COLO829 (cell line): Measurements from ENCODE around the gene KRT76.
"Not testable (repeated sequence)": the region's sequence is repeated elsewhere in the genome, so short reads cannot be mapped to it uniquely, and the experiment has no call there.

Experiments used
- DNase-seq: peaks from one replicate; pipeline ENCODE4 v3.0.0; 2012; ENCODE audit warnings: low spot score

Gene KRT76

DNA sequence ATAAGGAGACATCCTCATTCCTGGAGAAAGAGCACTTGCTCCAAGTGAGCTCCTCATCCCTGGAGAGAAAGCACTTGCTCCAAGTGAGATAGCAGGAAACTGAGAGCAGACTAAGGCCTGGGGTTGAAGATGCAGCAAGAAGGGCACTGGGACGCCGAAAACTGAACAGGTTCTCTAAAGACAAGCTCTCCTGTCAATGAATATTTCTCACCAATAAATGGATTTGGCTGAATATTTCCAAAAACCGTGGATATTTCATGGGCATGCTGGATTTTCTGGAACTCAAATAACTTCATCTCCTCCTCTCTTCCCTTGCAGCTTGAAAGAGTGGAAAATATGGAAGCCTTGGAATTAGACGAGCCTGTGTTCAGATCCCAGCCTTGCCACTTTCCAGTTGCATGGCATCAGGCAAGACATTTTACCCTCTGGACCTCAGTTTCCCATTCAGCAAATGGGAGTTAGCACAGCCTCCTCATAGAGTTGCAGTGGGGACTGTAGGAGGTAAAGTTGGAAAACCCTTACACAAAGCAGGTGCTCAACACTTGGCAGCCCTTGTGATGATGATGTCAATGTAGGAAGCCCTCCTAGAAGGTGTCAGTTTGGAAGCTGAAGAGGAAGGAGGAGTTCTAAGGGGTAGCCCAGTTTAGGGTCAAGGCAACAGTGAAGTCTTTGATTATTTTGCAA lies 4.4 kb upstream of the KRT76 start:
- DNase-seq = no peak

DNA sequence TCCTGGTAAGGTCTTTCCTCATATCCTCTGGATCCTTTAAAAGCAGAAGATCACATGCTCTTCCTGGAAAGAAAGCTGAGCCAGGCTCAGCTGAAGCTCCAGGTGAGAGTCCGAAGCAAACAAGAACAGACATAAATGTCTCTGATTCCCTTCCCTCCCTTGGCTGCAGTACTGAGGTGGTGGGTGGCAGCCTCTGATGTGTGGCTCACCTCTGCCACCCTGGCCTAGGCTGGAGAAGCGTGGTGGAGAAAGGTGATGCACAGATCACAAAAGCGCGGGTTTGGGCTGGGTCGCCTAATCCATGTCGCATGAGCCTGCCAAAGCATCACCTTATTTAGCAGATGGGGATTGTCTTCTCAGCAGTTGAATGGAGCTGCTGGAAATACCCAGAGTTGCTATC lies 2.8 kb upstream of the KRT76 start:
- no peak for DNase-seq

DNA sequence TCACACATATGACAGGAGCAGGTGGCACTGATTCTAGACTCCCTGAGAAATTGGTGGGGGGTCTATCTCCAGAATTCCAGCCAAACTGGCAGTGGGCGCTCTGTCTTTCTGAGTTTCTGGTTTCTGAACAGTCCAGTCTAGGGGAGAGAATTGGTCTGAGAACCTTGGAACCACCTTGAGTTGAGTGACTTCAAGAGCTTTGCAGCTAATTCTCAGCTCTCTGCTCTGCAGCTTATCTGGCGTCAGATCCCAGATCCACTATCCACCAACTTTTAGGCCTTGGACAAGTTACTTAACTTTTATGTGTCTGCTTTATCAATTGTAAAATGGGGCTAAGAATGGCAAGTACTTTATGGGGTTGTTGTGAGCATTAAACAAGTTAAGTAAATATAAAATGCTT lies 1.7 kb upstream of the KRT76 start:
- DNase-seq = no peak

DNA sequence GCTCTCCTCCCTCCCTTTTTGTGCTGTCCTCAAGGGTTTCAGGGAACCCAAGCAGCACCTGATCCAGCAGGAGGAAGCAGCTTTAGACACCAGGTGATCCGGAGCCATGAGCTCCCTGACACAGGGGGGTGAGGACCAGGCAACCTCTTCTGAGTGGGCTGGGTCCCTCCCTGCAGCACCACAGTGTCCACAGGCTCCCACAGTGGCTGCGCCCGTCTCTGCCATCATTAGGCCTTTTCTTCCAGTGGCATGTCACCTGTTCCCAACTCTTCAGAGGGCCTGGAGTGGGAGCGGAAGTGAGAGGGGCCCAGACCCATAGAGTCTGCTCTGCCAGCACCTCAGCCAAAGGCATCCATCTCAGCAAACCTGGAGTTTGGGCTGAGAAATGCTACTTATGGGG lies 421 bp upstream of the KRT76 start:
- DNase-seq = no peak

DNA sequence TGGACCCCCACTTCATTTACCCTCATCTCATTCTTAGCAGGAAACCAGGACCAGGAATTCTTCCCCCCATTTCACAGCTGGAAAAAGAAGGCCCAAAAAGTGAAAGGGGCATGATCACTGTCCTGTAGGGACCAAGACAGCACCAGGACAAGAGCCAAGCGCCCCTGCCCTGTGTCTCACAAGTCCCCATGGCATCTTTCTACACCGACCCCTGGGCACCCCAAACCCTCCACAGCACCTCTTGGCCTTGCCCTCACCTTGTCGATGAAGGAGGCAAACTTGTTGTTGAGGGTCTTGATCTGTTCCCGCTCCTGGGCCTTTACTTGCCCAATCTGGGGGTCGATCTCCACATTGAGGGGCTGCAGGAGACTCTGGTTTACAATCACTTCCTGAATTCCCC lies 710 bp downstream of the KRT76 start:
- no peak for DNase-seq

DNA sequence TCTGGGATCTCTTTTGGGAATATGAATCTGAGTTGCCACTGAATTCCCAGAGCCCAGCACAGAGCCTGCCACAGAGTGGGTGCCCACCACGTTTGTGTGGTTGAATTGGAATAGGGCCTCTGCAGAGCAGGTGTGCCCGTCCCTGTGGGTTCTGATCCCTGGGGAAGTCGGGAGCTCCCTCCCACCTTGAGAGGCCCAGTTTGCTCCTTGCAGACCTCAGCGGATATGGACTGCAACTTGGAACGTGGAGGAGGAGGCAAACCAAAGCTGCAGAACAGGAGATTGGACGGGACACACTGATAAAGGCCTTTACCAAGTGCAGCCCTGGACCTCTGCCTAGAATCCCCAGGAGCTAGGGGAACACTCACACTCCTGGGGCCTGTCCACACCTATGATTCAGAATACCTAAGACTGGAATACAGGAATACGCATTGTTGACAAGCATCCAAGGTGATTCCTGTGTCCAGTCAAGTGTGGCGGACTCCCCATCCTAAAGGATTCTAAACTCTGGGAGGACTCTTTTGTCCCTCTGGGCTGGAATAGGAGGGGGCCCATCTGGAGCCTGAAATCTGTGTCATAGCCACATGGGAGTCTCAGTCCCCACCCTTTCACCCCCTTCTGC lies 2.4 kb downstream of the KRT76 start:
- DNase-seq = no peak

DNA sequence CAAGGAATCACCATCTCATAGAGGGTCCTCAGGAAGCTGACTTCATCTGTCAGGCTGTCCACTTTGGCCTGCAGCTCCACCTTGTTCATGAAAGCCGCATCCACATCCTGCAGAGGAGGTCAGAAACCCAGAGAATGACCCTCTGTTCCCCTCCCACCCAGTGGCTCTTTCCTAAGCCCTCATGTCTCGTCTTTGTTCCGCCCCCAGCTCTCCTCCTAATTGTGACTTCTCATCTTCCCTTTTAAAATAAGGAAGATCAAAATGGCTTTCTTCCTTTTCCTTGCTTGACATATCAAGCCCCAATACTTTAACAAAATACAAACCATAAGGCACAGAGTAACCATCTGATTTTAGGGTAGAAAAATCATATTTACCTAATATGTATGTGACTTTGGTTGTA lies 4.4 kb downstream of the KRT76 start:
- DNase-seq = no peak

DNA sequence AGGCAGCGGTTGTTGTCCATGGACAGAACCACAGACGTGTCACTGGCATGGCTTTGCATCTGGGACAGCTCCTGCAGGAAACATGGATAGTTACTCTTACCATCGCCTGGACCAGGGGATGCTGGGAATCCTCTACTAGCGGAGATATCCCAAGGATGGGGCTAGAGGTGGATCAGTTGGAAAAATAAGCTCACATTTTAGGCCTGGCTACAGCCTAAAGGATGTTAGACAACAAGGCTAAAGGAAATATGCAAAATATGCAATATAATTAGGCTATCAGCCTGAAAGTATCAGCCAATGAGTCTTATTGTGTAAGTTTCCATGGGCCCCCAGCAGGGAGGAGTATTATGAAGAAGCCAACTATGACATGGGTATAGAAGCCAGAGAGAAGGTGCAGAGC lies 5.0 kb downstream of the KRT76 start:
- no peak for DNase-seq

DNA sequence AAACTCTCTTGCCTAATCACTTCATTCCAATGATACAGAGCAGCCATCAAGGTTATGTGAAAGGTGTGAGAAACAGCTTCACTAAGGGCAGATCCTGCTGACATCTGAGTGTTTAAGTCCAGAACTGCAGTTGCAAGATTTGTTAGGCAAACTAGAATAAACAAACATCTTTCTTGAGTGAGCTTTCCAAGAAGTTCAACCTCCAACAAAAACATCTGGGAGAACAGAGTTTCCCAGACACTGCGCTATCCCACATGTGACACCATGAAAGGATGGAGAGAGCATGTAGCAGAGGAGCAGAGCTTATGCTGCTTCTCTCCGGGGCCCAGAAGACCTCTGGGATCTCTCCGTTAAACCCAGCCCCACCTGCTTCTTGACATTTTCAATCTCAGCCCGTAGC lies 5.6 kb downstream of the KRT76 start:
- DNase-seq = no peak

DNA sequence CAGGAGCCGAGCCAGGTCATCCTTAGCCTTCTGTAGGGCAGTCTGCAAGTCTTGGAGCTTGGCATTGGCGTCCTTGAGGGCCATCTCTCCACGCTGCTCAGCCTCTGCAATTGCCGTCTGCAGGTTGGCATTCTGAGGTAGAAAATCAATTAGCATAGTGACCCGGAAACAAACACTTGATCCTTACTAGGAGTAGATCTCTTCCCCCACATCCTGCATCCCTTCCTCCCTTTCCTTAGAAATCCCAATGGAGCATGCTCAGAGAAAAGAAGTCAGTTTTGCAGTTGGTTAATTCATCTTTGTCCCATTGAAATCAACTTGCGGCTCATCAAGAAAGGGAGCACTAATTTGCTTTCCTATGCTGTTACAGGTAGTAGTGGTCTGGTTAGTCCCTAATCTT lies 6.1 kb downstream of the KRT76 start:
- DNase-seq = no peak

DNA sequence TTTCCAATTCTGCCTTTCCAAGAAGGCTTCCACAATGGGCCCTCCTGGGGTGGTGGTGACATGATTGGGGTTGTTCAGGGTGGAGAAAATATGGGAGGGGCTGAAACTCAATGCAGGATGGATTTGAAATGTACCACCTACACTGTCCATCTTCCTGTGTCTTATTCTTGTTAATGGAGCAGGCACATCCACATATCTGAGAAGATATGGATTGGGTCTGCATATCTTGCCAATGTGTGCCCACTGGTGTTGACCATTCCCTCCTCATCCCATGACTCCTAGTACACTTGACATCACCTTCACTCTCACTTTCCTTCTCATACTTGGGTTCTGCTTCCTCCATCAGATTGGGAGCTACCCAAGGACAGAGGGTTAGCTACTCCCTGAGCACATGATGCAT lies 7.2 kb downstream of the KRT76 start:
- DNase-seq = no peak

DNA sequence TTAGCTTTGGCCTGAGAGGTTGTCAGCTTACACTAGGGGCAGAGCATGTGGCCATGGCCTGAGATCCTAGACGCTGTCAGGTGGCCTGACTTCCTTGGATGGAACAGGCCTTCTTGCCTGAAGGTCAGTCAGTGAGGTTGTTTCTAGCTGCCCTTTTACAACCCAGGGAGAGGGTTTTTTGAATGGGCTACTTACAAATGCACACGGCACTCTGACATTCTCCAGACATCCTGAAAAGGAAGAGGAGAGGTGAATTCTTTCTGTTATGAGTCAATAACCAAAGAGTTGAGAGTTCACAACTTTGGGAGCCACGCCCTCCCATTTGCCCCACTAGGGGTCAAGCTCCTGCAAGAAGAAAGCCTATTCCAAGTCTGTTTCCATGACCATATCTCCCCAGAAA lies 7.8 kb downstream of the KRT76 start:
- DNase-seq = no peak

DNA sequence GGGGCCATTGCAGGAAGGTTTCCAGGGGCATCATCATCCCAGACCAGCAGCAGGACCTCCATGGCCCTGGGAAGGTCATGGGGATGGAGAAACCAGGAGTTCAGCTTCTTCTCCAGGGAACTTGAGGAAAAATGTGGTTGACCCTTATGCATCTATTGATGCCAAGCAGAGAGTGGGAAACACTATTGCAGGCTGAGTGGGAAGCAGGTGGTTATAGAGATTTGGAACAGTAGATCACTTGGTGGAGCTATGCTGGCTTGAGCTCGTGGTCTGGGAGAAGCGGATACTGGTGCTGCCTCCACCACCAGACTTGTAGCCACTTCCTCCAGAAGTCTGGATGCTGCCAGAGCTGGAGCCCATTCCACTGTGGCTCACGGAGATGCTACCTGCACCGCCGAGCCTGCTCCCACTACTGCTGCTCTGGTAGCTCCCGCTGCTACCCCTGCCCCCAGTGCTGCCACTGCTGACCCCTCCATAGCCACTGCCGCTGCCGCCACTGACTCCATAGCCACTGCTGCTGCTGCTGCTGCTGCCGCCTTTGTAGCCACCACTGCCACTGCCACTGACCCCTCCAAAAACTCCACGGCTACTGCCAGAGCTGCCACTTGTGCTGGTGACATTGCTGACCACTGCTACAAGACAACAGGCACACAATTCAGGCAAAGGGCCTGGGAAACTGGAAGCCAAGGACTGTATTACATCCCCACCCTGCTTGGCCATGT lies 8.5 kb downstream of the KRT76 start:
- no peak for DNase-seq

DNA sequence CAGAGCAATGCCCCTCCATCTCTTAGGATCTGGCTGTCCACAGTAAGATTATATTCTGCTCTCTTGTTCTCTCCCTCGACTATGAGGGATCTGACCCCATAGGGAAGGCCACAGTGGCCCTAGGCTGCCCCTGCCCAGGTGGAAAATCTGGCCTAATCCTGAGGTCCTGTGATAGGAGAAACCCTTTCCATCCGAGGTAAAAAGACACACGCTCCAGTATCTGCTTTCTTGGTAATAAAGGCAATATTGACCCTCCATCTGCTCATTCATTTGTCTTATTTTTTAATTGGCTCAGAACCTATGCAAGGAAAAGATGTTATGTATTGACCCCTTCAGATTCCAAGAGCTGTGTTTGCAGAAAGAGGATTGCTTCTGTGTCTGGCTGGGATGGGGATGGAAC lies 9.7 kb downstream of the KRT76 start:
- no peak for DNase-seq

DNA sequence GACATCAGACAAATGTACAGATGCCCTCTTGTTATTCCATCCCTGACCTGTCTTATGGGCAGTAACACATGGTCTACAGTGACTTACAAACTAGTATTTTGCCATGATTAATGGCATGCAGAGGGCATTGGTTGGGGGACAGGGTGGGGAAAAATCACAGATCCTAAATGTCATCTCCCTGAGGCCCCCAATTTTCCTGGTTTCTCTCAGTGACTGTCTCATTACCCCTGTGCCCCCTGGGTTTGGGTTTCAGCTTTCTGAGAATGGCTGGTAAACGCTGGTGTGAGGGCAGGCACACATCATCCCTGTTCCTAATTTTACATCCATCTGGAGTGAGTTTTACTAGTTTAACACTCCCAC lies 10.1 kb downstream of the KRT76 start:
- no peak for DNase-seq

DNA sequence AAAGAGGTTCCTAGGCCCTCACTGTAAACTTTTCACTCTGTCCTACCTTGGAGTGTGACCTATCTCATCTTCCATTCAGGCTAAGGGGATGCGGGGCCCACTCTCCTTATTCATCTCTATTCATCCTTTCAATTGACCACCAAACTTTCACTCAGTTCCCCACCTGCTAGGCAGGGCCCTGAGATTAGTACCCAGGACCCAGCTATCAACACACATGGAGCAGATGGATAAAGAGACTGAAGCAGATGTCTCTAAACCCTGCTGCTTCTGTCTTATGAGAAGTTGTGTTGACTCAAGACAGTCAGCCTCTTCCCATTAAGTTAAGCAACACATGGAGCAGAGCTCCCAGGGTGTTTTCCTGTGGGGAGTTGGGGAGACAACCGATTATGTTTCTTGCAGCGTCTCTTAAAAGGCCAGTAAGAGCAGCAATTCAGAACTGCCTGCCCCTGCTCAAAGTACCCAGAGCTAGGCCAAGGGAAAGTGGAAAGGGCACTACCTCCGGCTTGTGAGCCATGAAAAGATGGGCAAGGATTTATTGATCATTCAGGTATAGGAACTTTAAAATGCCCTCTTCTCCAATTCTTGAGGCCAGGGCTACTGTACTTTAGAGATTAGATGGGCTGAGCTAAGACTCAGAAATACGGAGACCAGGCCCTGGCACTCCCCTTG lies 10.7 kb downstream of the KRT76 start:
- DNase-seq = no peak

DNA sequence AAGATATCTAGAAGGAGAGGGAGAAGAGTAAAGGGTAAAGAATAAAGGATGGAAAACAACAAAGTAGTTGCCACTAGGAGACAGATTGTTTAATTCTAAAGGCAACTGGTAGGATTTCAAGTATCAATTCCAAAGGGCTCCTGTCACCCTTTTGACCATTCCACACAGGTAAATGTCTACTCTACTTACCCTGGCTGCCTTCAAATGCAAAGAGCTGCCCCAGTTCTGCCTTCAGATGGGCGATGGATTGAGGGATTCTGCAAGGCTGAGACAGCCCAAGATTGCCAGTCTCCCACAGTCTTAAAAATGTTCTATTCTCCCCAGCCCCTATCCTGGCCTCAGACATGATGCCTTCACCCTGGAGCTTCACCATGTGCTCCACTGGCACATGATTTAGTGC lies 11.4 kb downstream of the KRT76 start:
- no peak for DNase-seq

DNA sequence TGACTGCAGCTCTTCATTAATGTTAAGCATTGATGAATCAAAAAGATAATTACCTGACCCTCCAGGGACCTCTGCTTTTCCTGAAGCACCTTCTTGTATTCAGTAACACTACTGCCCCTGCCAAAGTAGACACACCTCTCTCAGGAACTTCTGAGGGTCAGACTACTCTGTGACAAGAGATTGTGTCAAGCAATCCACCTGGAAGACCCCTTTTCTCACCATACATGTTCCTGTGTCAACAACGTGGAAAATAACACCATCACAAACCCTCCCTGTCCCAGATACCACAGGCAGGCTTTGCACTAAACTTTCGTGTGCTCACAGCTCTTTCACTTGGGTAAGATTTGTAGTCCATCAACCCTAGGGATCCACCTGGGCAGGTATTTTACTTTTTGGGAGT lies 13.2 kb downstream of the KRT76 start:
- DNase-seq = no peak

DNA sequence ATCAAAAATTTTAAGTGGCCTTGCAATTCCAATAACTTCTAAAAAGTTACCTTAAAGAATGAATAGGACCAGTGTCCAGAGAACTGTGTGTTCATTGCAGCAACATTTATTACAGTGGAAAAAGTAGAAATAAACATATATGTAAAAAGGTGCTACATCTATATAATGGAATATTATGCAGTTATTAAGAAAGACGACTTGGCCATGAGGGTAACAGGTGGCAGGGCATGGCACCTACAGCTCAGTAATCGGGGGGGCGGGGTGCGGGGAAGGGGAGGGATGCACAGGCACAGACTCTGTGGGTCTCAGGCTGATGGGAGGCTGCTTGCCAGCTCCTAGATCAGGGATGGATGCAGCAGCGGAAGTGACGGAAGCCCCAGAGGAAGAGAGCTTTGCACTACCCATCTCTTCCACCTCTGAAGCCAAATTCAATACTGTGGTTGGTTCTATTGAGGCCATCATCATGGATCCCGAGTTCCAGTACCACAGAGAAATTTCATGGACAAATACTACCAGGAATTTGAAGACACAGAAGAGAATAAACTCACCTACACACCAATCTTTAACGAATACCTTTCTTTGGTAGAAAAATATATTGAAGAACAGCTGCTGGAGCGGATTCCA lies 14.0 kb downstream of the KRT76 start:
- no peak for DNase-seq

DNA sequence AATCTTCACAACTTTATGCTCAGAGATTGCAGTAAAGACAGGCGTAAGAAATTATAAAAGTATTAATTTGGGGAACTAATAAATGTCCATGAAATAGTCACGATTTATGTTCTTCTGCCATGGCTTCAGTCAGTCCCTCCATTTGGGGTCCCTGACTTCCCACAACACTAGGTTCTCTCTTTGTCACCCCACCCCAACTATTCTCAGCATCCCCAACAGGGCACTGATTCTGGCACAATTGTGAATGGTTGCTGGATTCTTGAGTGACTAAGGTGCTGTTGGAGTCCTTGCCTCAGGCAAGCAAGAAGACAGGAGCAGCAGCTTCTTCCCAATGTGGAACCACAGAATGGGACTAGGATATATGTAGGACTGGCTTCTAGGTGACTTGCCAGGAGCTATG lies 15.3 kb downstream of the KRT76 start:
- no peak for DNase-seq

DNA sequence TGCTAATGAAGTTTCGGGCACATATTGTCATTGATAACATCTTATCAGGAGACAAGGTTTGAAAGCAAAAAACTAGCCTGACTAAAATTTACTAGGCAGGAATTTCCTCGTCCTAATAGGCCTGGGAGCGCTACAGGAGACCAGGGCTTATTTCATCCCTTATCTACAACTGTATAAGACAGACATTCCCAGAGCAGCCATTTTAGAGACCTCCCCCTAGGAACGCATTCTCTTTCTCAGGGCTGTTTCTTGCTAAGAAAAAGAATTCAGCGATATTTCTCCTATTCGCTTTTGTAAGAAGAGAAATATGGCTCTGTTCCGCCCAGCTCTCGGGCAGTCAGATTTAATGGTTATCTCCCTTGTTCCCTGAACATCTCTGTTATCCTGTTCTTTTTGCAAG lies 15.9 kb downstream of the KRT76 start:
- not testable (repeated sequence) for DNase-seq

DNA sequence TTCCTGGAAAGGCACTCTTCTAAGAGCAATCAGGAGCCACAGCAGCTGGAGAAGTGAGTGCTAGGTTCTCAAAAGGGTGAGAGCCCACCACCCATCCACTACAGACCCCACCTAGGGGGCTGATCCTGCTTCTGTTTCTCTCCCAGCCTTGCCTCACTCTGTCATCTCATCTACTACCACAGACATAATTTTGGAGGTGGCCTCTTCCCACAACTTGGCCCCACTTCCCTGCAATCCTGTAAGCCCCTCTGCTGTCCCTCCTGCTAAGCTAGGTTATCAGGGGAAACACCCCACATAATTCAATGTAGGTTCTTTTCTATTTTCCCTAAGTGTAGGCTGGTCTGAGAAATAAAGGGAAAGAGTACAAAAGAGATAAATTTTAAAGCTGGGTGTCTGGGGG lies 16.5 kb downstream of the KRT76 start:
- no peak for DNase-seq

DNA sequence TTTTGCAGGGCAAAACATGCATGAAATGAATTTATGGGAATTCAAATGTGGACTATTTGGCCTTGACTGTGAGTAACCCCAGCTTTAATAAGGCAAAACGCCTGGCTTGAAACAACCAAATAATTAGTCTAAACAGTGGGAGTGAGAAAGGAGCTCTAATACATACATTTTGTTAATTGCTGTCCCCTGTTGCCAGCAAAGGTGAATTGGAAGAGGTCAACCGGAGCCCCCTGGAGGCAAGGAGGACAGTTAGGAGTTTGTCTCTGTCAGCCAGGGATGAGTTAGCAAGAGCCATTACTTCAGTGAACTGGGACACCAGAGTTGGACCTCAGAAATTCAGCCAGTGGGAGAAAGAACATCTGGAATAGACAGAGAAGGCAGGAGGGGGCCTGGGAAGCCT lies 17.4 kb downstream of the KRT76 start:
- DNase-seq = no peak
